GM12875 (cell line): ENCODE data around the gene CDH4.
"Not testable (repeated sequence)": the region's sequence is repeated elsewhere in the genome, so short reads cannot be mapped to it uniquely, and the experiment has no call there.

Experiments used
- H3K4me3 ChIP-seq: one replicate; pipeline ENCODE4 v1.5.1; 2011; ENCODE audit warnings: low read depth, low read length, control low read depth
- TF ChIP-seq, protein P1 (sequence below): IDR thresholded peaks from 2 replicates; pipeline ENCODE4 v1.5.1; 2011; ENCODE audit warnings: low read depth, mild to moderate bottlenecking, control low read depth, inconsistent platforms, low read length, moderate library complexity, borderline replicate concordance; ENCODE audit not compliant: insufficient read depth

Gene CDH4

DNA sequence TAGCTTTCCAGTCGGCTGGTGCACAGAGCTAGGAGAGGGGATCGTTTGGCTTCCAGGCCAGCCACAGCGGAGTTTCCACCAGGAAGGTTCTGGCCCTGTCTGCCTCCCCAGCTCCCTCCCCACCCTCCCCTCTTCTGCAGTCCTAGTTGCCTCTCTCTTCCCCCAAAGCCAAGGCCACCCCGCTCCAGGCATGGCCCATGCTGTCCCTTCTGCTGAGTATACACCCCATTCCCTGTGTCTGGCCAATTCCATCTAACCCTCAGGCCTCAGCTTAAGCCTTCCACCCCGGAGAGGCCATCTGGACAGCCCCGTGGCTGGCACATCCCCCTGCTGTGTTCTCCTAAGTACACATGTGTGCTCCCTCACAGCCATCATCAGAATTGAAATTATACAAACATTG, 167.4 kb downstream of the CDH4 start:
- TF ChIP-seq, protein P1, sequence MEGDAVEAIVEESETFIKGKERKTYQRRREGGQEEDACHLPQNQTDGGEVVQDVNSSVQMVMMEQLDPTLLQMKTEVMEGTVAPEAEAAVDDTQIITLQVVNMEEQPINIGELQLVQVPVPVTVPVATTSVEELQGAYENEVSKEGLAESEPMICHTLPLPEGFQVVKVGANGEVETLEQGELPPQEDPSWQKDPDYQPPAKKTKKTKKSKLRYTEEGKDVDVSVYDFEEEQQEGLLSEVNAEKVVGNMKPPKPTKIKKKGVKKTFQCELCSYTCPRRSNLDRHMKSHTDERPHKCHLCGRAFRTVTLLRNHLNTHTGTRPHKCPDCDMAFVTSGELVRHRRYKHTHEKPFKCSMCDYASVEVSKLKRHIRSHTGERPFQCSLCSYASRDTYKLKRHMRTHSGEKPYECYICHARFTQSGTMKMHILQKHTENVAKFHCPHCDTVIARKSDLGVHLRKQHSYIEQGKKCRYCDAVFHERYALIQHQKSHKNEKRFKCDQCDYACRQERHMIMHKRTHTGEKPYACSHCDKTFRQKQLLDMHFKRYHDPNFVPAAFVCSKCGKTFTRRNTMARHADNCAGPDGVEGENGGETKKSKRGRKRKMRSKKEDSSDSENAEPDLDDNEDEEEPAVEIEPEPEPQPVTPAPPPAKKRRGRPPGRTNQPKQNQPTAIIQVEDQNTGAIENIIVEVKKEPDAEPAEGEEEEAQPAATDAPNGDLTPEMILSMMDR = no peak
- no peak overlapping the region for H3K4me3 ChIP-seq

DNA sequence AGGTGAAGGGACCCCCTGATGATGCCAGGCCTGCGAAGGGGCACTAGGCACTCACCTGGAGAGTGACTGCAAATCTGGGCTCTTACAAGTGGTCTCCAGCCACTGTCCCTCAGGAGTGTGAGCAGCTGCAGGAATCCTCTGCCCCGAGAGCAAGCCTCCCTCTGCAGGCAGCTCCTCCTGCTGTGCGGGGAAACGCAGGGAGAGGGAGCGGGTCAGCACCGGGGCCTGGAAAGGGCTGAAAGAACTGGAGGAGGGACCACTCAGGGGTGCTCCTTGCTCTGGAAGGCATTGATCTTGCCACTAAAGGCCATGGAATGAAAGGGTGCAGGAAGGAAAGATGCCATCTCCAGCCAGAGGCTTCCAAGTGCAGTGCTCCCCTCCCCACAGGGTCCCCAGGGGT, 168.0 kb downstream of the CDH4 start:
- H3K4me3 ChIP-seq = no peak overlapping the region
- TF ChIP-seq, protein P1 = no peak

- H3K4me3 ChIP-seq = no peak overlapping the region
- TF ChIP-seq, protein P1 = no peak
Observed at GRCh38 chr20:61420781-61421180, 168.7 kb downstream of the CDH4 start.

DNA sequence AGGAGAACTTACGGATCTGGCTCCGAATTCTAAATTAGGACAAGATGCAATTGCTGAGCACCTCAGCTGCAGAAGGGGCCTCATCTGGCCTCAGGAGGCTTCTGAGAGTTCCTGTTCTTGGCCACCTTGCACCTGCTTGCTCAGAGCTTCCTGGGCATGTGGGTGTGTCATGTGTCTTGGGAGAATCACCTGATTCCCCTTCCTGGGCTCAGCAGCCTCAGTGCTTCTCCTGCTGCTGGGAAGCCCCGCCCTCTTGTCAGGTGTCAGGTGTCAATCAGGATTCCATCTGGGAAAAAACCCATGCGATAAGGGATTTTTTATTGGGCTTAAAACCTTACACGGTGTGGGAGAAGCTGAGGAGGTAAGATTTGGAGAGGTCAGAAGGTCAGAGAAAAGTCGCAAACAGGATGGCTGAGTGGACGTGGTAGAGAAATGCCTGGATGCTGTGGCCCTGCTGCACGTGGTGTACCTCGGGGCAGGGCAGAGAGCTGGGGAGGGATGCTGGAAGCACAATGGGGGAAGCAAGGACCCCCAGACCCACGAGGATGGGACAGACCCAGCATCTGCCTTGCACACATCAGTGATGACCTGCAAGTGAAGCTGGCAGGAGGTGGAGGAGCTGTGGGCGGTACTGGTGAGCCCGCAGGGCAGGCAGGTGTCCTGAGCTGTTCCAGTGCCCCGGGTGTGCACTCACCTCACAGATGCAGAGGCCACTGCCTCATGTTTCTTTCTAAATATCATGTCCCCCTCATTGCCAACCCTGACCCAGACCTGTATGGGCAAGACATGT, 170.8 kb downstream of the CDH4 start:
- TF ChIP-seq, protein P1 = no peak
- H3K4me3 ChIP-seq = no peak overlapping the region

DNA sequence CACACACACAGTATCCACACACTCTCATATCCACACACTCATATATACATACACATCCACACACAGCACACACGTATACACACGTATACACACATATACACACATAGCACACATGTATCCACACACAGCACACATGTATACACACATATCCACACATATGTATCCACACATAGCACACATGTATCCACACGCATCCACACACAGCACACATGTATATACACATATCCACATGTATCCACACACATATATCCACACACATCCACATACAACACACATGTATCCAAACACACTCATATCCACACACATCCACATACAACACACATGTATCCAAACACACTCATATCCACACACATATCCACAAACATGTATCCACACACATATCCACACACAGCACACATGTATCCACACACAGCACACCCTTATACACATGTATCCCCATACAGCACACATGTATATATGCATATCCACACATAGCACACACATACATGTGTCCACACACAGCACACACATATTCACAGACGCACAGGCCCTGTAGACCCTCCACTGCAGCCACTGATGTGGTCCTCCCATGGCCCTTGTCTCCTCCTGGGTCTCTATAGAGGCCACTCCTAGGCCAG, 172.1 kb downstream of the CDH4 start:
- TF ChIP-seq, protein P1 = no peak

DNA sequence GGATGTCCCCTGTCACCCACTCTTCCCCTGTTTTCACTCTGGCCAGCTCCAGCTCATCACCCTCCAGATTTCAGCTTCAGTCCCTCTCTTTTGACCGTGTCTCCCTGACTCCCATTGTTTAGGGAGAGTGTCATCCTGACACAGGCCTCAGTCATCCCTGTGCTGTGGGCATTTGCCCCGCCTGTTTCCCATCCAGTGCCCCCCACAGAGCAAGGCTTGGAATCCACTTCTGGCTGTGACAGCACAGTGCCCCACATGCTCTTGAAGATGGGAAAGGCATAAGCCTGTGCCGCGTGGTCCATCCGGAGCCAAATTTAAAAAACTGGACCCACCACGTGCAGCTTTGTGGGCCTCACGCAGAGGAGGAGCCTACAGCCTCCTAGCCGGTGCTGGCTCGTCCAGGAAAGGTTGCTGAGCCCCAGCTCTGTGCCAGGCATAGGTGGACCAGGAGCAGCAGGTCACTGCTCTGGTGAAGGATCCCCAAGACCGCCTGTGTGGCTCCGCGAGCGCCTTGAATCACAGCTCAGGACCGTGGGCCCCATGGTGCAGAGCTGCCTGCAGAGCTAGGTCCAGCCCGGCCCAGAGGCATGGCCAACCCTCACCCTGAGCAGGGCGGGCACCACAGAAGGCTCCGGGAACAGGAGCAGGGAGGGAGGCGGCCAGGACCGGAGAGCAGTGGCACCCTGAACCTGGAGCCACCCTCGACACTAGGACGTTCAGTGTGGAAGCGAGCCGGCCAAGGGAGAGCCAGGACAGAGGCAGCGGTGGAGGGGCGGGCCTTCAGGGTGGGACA, 172.8 kb downstream of the CDH4 start:
- TF ChIP-seq, protein P1 = no peak
- no peak overlapping the region for H3K4me3 ChIP-seq

More for the DNA sequence above, 172.1 kb downstream of the CDH4 start:
- no peak overlapping the region for H3K4me3 ChIP-seq

- not testable (repeated sequence) for H3K4me3 ChIP-seq
Observed at GRCh38 chr20:61425541-61425991, 173.5 kb downstream of the CDH4 start.
